ENCODE measurements around the gene EYA3. TPM values are rescaled to one million over a fixed set of nuclear protein-coding genes. Genes with fewer than 3 reads are reported as not detected.

EYA3 gene
- total RNA-seq, 1 donor from 2014 or later: 16.0 TPM

GRCh38 chr1:28119556-28119955 is 31.1 kb upstream of the EYA3 start:
- intact Hi-C loops (cut with DNase I): no loop called here
- Histone ChIP-seq H3K36me3 (no peaks in the 10 kb centered on the region), H3K4me3 (no peak overlapping the region), H3K4me1 (no peaks in the 10 kb centered on the region), H3K27me3 (no peaks in the 10 kb centered on the region), H3K27ac (no peak overlapping the region), H3K9me3 (no peaks in the 10 kb centered on the region)
- DNase-seq (ENCODE audit: extremely low spot score in 2 of 2): no peak
- TF ChIP-seq POLR2A (IDR thresholded peaks at IDR 0.05) (no peak), CTCF (IDR thresholded peaks at IDR 0.05) (no peak), POLR2AphosphoS5 (IDR thresholded peaks at IDR 0.05; ENCODE audit: insufficient read depth in 1 of 2, low read depth in 1 of 2) (no peak)

DNA sequence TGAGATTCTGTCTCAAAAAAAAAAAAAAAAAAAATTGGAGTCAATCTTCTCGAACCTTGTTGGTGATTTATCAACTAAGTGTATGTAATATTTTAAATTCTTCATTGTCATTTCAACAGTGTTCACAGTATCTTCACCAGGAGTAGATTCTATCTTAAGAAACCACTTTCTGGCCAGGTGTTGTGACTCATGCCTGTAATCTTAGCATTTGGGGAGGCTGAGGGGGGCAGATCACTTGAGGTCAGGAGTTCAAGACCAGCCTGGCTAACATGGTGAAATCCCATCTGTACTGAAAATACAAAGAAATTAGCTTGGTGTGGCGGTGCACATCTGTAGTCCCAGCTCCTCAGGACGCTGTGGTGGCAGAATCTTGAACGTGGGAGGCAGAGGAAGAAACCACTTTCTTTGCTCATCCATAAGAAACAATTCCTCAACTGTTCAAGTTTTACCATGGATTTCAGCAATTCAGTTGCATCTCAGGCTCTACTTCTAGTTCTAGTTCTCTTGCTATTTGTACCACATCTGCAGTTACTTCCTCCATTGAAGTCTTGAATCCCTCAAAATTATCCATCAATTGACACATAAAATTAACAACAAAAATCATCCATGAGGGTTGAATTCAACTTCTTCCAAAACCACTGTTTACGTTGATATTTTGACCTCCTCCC is 30.4 kb upstream of the EYA3 start:
- Histone ChIP-seq H3K27me3 (no peaks in the 10 kb centered on the region), H3K4me1 (no peaks in the 10 kb centered on the region), H3K9me3 (no peaks in the 10 kb centered on the region), H3K4me3 (no peak overlapping the region), H3K27ac (no peak overlapping the region), H3K36me3 (no peaks in the 10 kb centered on the region)
- no peak for DNase-seq (ENCODE audit: extremely low spot score in 2 of 2)
- TF ChIP-seq POLR2AphosphoS5 (IDR thresholded peaks at IDR 0.05; ENCODE audit: insufficient read depth in 1 of 2, low read depth in 1 of 2) (no peak), POLR2A (IDR thresholded peaks at IDR 0.05) (no peak), CTCF (IDR thresholded peaks at IDR 0.05) (no peak)
- intact Hi-C loops (cut with DNase I): no loop called here

GRCh38 chr1:28115267-28115666 is 26.9 kb upstream of the EYA3 start:
- intact Hi-C loops (cut with DNase I): no loop called here
- no peaks in the 10 kb centered on the region for H3K36me3 ChIP-seq
- no peak overlapping the region for H3K27ac ChIP-seq
- H3K9me3 ChIP-seq: no peaks in the 10 kb centered on the region
- no peak for TF ChIP-seq POLR2A (IDR thresholded peaks at IDR 0.05)
- no peak for TF ChIP-seq POLR2AphosphoS5 (IDR thresholded peaks at IDR 0.05; ENCODE audit: insufficient read depth in 1 of 2, low read depth in 1 of 2)
- no peak for TF ChIP-seq CTCF (IDR thresholded peaks at IDR 0.05)
- no peak for DNase-seq (ENCODE audit: extremely low spot score in 2 of 2)
- H3K4me1 ChIP-seq: no peaks in the 10 kb centered on the region
- H3K4me3 ChIP-seq: no peak overlapping the region
- H3K27me3 ChIP-seq: no peaks in the 10 kb centered on the region

GRCh38 chr1:28114844-28115243 is 26.4 kb upstream of the EYA3 start:
- H3K4me1 ChIP-seq: no peaks in the 10 kb centered on the region
- no peaks in the 10 kb centered on the region for H3K36me3 ChIP-seq
- no peak overlapping the region for H3K27ac ChIP-seq
- no peak for TF ChIP-seq POLR2A (IDR thresholded peaks at IDR 0.05)
- no peak for TF ChIP-seq CTCF (IDR thresholded peaks at IDR 0.05)
- no peak for TF ChIP-seq POLR2AphosphoS5 (IDR thresholded peaks at IDR 0.05; ENCODE audit: insufficient read depth in 1 of 2, low read depth in 1 of 2)
- H3K9me3 ChIP-seq: no peaks in the 10 kb centered on the region
- DNase-seq (ENCODE audit: extremely low spot score in 2 of 2): no peak
- intact Hi-C loops (cut with DNase I): no loop called here
- H3K4me3 ChIP-seq: no peak overlapping the region
- H3K27me3 ChIP-seq: no peaks in the 10 kb centered on the region

DNA sequence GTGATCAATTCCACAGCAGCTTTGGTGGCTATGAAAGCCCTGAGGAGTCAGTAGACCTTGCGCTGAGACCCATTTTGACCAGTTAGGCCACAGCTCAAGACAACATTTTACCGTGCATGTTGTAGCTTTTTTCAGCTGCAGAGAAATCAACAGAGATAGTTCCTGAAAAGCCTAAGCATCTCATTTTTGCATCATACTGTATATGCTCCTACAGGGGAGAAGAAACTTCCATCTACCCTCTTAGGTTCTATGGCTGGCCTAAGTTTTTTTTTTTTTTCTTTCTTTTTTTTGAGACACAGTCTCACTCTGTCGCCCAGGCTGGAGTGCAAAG is 24.8 kb upstream of the EYA3 start:
- no peak for DNase-seq (ENCODE audit: extremely low spot score in 2 of 2)
- Histone ChIP-seq H3K36me3 (no peaks in the 10 kb centered on the region), H3K9me3 (no peaks in the 10 kb centered on the region), H3K4me3 (no peak overlapping the region), H3K4me1 (no peaks in the 10 kb centered on the region), H3K27me3 (no peaks in the 10 kb centered on the region), H3K27ac (no peak overlapping the region)
- TF ChIP-seq POLR2AphosphoS5 (IDR thresholded peaks at IDR 0.05; ENCODE audit: insufficient read depth in 1 of 2, low read depth in 1 of 2) (no peak), CTCF (IDR thresholded peaks at IDR 0.05) (no peak), POLR2A (IDR thresholded peaks at IDR 0.05) (no peak)
- intact Hi-C loops (cut with DNase I): no loop called here

Measured in vagina (tissue), 2 donors.